Glomerular visceral epithelial cell (primary cell): Measurements from ENCODE around the gene PPCS.
"Not testable (repeated sequence)": the region's sequence is repeated elsewhere in the genome, so short reads cannot be mapped to it uniquely, and the experiment has no call there.

ENCODE experiments used
- DNase-seq: peaks from one replicate; pipeline ENCODE4 v3.0.0-alpha.2; 2016; ENCODE audit errors: extremely low spot score

The PPCS gene

GRCh38 chr1:42453386-42453785 lies 3.0 kb upstream of the PPCS start:
- peak; percentile 49 for DNase-seq

DNA sequence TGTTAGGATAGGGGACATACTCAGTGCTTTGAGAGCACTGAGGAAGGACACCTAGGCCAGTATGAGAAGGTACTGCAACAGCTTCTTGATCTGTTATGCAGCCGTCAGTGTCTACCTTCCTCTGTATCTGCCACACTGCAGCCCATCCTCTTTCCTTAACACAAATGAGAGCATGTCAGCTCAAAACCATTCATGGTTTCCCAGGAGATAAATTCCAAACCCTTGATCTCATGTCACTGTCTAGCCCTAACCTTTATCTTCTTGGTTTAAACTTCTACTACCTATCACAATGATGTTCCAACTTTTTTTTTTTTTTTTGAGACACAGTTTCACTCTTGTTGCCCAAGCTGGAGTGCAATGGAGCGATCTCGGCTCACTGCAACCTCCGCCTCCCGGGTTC lies 1.9 kb upstream of the PPCS start:
- DNase-seq, result peak; percentile 75

DNA sequence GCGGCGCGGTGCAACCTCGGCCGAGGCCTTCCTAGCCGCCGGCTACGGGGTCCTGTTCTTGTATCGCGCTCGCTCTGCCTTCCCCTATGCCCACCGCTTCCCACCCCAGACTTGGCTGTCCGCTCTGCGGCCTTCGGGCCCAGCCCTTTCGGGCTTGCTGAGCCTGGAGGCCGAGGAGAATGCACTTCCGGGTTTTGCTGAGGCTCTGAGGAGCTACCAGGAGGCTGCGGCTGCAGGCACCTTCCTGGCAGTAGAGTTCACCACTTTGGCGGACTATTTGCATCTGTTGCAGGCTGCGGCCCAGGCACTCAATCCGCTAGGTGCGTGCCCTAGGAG lies 379 bp downstream of the PPCS start:
- peak; percentile 59 for DNase-seq

DNA sequence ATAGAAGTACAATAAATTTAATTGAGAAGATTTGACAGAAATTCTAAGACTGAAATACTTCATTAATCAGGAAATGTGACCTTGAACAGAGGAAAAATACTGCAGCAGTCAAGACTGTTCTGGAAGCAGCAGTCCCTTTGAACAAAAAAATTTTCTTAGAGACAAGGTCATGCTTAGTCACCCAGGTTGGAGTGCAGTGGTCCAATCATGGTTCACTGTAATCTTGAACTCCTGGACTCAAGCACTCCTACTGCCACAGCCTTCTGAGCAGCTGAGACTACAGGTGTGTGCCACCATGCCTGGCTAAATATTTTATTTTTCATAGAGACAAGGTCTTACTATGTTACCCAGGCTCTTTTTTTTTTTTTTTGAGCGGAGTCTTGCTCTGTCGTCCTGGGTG lies 4.9 kb downstream of the PPCS start:
- DNase-seq, result no peak

GRCh38 chr1:42462828-42463763 lies 6.8 kb downstream of the PPCS start, which contains the start of gene CCDC30:
Gene CCDC30 (plus strand): TSS chr1:42463286. CDS start chr1:42480552, 17,266 bp downstream.
- DNase-seq, result peak; percentile 98

DNA sequence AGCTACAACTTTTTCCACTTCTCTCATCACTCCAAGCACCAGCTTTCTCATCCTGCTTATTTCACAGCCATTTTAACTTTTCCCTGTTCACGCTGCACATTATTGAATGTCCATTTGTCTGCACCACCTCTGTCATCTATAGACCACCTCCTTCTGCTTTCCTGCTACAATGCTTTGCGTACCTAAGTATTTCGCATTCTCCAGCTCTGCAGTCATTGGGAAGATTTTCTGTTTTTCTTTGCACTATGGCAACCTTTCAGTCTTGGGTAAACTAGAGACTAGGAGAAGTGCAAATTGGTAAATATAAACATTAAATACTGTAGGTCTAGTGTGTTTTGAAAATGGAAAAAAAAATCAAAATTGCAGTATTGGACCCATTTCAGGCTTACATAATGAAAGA lies 7.6 kb downstream of the PPCS start:
- DNase-seq, result peak; percentile 11

GRCh38 chr1:42466030-42466429 lies 9.7 kb downstream of the PPCS start:
- no peak for DNase-seq

DNA sequence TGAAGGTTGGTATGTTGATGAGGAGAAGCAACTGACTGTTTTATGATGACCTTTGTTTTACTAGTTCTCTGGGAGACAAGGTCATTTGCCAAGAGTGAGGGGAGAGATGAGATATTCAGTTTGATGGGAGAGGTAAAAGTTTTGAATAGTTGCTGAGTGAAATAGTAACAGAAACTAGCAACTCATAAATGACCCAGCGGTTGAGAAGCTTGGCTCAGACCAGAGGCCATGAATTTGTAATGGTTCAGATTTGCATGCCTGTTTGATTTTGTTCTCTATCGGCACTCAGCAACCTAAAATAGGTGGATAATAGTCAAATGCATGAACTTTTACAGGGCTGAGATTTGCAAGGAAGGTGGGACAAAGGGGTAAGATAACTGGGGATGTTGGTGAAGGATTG lies 13.4 kb downstream of the PPCS start:
- no peak for DNase-seq

- DNase-seq, result no peak
Measured at GRCh38 chr1:42476605-42477004, 20.3 kb downstream of the PPCS start.

DNA sequence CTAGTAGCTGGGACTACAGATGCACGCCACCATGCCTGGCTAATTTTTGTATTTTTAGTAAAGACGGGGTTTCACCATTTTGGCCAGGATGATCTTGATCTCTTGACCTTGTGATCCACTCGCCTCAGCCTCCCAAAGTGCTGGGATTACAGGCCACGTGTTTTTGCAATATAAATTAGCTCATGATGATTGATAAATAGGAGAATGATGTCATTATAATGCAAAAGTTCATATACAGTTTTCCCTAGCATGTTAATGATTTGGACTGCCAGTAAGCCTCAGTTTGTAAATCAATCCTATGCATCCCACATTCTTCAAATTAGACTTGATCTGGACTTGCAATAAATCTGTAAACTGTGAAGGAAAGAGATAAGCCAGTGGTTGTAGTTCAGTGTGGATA lies 21.0 kb downstream of the PPCS start:
- DNase-seq, result not testable (repeated sequence)

GRCh38 chr1:42477775-42478174 lies 21.4 kb downstream of the PPCS start:
- DNase-seq, result no peak

DNA sequence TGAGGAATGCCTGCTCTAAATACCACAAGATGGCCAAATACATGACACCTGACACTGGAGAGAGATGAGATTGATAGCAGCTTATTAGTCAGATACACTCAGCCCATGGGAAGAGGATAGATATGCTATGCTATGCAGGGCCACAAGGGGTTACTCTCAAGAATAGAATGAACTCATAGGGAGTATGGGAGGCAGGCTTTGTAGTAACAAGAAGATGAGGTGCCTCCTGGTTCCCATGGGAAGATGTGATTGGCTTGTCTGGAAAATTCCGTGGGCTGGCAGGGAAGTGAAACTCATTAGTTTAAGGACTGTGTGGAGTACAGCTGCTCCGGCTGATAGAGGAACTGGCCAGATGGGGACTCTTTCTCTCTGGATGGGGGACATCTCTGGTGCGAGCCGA lies 23.3 kb downstream of the PPCS start:
- no peak for DNase-seq

DNA sequence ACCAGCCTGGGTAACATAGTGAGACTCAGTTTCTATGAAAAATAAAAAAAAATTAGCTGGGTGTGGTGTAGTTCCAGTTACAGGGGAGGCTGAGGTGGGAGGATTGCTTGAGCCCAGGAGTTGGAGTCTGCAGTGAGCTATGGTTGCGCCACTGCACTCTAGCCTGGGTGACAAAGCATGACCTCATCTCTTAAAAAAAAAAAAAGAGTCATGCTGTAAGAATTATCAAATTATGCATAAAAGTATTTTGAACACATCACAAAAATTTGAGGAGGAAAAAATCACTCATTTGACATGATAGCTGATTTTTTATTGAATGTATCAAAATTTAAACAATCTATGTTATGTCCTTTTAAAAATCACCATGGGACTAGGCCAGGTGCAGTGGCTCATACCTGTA lies 24.6 kb downstream of the PPCS start:
- DNase-seq, result no peak

DNA sequence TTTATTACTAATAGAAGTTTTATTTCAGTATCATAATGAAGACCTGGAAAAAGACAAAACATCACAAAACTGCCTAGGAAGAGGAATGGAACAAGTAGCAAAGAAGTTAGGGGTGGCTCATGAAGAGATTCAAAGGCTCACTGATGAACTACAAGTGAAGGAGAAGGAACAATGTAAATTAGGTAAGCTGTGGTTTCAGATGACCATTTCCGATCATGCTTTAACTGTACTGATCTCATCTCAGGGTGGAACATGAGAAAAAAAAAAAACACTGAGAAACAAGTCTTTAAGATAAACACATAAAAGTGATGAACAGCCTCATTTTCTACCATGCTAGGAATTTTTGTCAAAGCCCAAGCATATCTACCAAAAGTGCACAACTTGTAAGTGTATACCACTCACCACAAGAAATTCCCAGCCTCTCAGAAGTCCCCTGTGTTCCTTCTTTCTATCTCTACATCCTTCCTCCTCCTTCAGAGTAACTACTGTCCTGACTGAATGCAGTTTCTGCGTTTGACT lies 26.4 kb downstream of the PPCS start:
- DNase-seq, result no peak

DNA sequence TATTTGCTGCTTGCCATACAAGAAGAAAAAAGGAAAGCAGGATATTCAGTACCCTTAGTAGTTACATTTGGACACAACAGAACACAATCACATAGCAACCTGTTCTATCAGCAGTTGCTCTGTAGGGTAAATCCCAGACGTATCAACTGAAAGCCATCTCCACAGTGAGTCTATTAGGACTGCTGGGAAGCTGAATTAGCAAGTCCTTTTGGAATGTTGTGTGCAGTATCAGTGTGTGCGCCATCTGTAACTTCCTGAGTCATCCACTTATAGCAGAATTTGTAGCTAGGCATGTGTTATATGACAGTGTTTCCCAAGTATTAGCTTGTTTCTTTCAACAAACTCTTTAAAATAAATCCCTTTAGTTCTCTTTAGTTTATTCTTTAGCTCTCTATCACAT lies 28.0 kb downstream of the PPCS start:
- peak; percentile 57 for DNase-seq

GRCh38 chr1:42490237-42490636 lies 33.9 kb downstream of the PPCS start:
- no peak for DNase-seq

DNA sequence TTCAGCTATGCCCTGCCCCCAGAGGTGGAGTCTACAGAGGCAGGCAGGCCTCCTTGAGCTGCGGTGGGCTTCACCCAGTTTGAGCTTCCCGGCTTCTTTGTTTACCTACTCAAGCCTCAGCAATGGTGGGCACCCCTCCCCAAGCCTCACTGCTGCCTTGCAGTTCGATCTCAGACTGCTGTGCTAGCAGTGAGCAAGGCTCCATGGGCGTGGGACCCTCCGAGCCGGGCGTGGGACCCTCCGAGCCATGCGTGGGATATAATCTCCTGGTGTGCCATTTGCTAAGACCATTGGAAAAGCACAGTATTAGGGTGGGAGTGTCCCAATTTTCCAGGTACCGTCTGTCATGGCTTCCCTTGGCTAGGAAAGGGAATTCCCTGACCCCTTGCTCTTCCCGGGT lies 45.7 kb downstream of the PPCS start:
- DNase-seq, result not testable (repeated sequence)

DNA sequence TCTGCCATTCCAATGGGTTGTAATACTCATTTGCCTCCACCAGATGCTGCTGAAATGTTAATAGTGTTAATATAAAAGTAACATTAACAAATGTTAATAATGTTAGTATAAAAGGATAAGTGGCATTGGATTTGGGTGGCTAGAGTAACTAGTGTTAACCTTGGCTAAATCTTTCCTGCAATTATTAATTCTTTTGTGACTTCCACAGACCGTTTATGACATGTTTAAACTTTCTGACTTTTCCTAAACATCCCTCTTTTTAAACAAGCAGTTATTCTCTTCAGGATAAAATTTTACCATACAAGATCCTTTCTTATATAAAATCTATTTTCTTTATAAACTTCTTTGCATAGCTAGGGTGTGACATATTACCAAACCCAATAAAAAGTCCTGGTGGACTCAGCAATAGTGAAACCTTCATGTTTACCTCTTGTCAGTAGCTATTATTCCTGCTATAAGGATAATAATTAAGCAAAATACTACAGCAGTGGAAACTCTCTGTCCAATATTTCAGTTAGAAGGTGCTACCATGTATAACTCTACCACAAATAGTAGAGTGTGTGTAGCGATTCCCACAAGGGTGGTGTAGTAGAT lies 48.3 kb downstream of the PPCS start:
- DNase-seq, result no peak

- DNase-seq, result no peak
Measured at GRCh38 chr1:42506576-42506975, 50.2 kb downstream of the PPCS start.
